Esophagus squamous epithelium (tissue), 4 donors: ENCODE data around the gene NUDCD3.

Experiments used
- POLR2A ChIP-seq, 4 donors: fragments of 450-650 bp; IDR thresholded peaks; one replicate each; pipeline ENCODE4 v1.6.1; 2017; ENCODE audit warnings: antibody characterized with exemption in 4 of 4, mild to moderate bottlenecking in 4 of 4, moderate library complexity in 3 of 4
- TF ChIP-seq, protein P1 (sequence below), 6 experiments: fragments of 450-650 bp in 4 of 6; fragments of 200-600 bp in 2 of 6; sonication (generic) in 2 of 6; IDR thresholded peaks; one replicate each; pipeline ENCODE4 v1.5.1; 2016 to 2019; ENCODE audit warnings: antibody characterized with exemption in 6 of 6, mild to moderate bottlenecking in 4 of 6, moderate library complexity in 4 of 6

DNA sequence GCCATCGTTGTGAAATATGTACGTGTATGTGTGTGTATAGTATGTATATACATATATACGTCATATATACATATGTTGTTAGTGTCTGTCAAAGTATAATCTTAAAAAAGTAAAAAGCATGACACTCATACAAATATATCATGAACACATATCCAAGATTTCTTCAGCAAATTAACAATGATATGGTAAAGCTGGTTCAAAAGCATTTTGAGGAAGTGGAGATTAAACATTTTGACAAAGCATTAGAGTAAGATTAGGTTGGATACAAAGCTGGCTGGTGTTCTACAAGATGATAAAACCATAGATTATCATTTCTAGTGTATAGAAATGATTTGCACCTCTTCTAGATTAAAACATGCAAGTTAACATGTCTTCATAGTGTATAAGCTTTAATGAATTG is 771 bp upstream of the NUDCD3 start:
- no peak for TF ChIP-seq POLR2A (IDR thresholded peaks at IDR 0.05)
- TF ChIP-seq, protein P1, sequence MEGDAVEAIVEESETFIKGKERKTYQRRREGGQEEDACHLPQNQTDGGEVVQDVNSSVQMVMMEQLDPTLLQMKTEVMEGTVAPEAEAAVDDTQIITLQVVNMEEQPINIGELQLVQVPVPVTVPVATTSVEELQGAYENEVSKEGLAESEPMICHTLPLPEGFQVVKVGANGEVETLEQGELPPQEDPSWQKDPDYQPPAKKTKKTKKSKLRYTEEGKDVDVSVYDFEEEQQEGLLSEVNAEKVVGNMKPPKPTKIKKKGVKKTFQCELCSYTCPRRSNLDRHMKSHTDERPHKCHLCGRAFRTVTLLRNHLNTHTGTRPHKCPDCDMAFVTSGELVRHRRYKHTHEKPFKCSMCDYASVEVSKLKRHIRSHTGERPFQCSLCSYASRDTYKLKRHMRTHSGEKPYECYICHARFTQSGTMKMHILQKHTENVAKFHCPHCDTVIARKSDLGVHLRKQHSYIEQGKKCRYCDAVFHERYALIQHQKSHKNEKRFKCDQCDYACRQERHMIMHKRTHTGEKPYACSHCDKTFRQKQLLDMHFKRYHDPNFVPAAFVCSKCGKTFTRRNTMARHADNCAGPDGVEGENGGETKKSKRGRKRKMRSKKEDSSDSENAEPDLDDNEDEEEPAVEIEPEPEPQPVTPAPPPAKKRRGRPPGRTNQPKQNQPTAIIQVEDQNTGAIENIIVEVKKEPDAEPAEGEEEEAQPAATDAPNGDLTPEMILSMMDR (IDR thresholded peaks at IDR 0.05) = no peak
